HepG2 (cell line): ENCODE measurements around the gene RANBP2. TPM values are rescaled to one million over a fixed set of nuclear protein-coding genes. Genes with fewer than 3 reads are reported as not detected.
A peak's percentile ranks its signal among the peaks of the same experiment; 100 is the strongest.

ENCODE experiments used
- ATAC-seq: fragments of 200-7000 bp; cut with Tn5 transposase; 3 replicates; pipeline ENCODE4 v1.9.1; 2020; ENCODE audit warnings: mild to moderate bottlenecking, moderate library complexity
- BruUV-seq: library from RNA; stranded (reverse); fragments of 400-500 nt; replicated peaks from 2 replicates; lab custom pipeline; 2021; lab: Mats Ljungman, UMichigan
- CTCF ChIA-PET: fragments of 300-600 bp; formaldehyde crosslinking; extraction: SDS; loops from one replicate; lab custom pipeline; 2021; ENCODE audit warnings: low total read pairs, inconsistent platforms, low intra/inter-chr PET ratio; lab: Yijun Ruan, JAX
- POLR2A ChIA-PET: fragments of 350-600 bp; sonication (Branson Sonifier 250); formaldehyde crosslinking; loops from one replicate; lab custom pipeline; 2020; ENCODE audit warnings: antibody characterized with exemption, inconsistent platforms; lab: Yijun Ruan, JAX
- DNase-seq: peaks from one replicate; pipeline ENCODE4 v3.0.0-alpha.2; 2015; ENCODE audit warnings: low spot score
- FAIRE-seq: peaks from 3 replicates; lab custom pipeline; 2011; peaks lifted over from hg19 to GRCh38; lab: Jason Lieb, UNC
- H2AFZ ChIP-seq: one replicate; pipeline ENCODE4 v1.6.1; 2011; ENCODE audit warnings: low read length, inconsistent platforms
- H3K27ac ChIP-seq: fragments of 300-600 bp; 3 replicates; pipeline ENCODE4 v1.8.0; 2011; ENCODE audit warnings: mixed run types, mild to moderate bottlenecking, mixed read lengths, low read length, inconsistent platforms; ENCODE audit not compliant: insufficient read depth; ENCODE audit errors: extremely low read length
- H3K27me3 ChIP-seq, 2 experiments: fragments of 200-600 bp in 1 of 2; 2 replicates in 1 of 2; 3 replicates in 1 of 2; pipeline versions ENCODE4 v1.6.0 to v1.8.0; 2011; ENCODE audit warnings: low read length in 2 of 2, mild to moderate bottlenecking in 2 of 2, moderate library complexity in 2 of 2, inconsistent platforms in 1 of 2; ENCODE audit not compliant: insufficient read depth in 2 of 2, control insufficient read depth in 1 of 2
- H3K36me3 ChIP-seq, 2 experiments: fragments of 200-600 bp in 1 of 2; replicated peaks in 1 of 2; 2 replicates in 1 of 2; 3 replicates in 1 of 2; pipeline versions ENCODE4 v1.5.1 to v1.8.0; 2011; ENCODE audit warnings: low read length in 2 of 2, inconsistent platforms in 1 of 2; ENCODE audit not compliant: insufficient read depth in 2 of 2, control insufficient read depth in 1 of 2
- H3K4me1 ChIP-seq: 2 replicates; pipeline ENCODE4 v1.5.1; 2012; ENCODE audit warnings: low read length, inconsistent platforms; ENCODE audit not compliant: insufficient read depth
- H3K4me2 ChIP-seq: 2 replicates; pipeline ENCODE4 v1.6.0; 2011; ENCODE audit warnings: low read depth, low read length, inconsistent platforms
- H3K4me3 ChIP-seq, 3 experiments: fragments of 200-600 bp in 1 of 3; sonication (generic), shearing (Covaris generic) in 1 of 3; replicated peaks in 1 of 3; 2 replicates each; pipeline ENCODE4 v1.5.1; 2011 to 2016; ENCODE audit warnings: low read length in 3 of 3, inconsistent platforms in 2 of 3, low read depth in 2 of 3, mild to moderate bottlenecking in 2 of 3, control low read depth in 1 of 3, mixed read lengths in 1 of 3; ENCODE audit not compliant: insufficient read depth in 1 of 3
- H3K79me2 ChIP-seq: one replicate; pipeline ENCODE4 v1.6.1; 2011; ENCODE audit warnings: low read length, inconsistent platforms; ENCODE audit not compliant: insufficient read depth
- H3K9ac ChIP-seq: 2 replicates; pipeline ENCODE4 v1.6.0; 2011; ENCODE audit warnings: mild to moderate bottlenecking, low read depth, low read length, inconsistent platforms; ENCODE audit not compliant: insufficient read depth
- H3K9me3 ChIP-seq: 2 replicates; pipeline ENCODE4 v1.5.1; 2012; ENCODE audit warnings: mild to moderate bottlenecking, low read length
- H4K20me1 ChIP-seq: 2 replicates; pipeline ENCODE4 v1.6.0; 2011; ENCODE audit warnings: inconsistent platforms, mild to moderate bottlenecking, low read length, moderate library complexity; ENCODE audit not compliant: insufficient read depth
- ARID2 ChIP-seq: sonication (generic); formaldehyde crosslinking; IDR thresholded peaks from 2 replicates; pipeline ENCODE4 v1.8.1; 2022; ENCODE audit warnings: mild to moderate bottlenecking, missing genetic modification reagents, borderline replicate concordance
- ATF4 ChIP-seq, 2 experiments: fragments of 450-650 bp in 1 of 2; sonication (generic) in 1 of 2; formaldehyde crosslinking; IDR thresholded peaks; 2 replicates each; pipeline versions ENCODE4 v1.5.0 to v1.8.0; 2020 to 2022; ENCODE audit warnings: mild to moderate bottlenecking in 1 of 2, missing genetic modification reagents in 1 of 2
- ESRRA ChIP-seq: sonication (generic); formaldehyde crosslinking; IDR thresholded peaks from 2 replicates; pipeline ENCODE4 v1.5.1; 2020; ENCODE audit warnings: mild to moderate bottlenecking, low read depth, missing genetic modification reagents
- GATAD2A ChIP-seq: IDR thresholded peaks from 2 replicates; pipeline ENCODE4 v1.6.1; 2016
- IRX3 ChIP-seq: sonication (generic); formaldehyde crosslinking; IDR thresholded peaks from 2 replicates; pipeline ENCODE4 v1.8.1; 2023; ENCODE audit warnings: mild to moderate bottlenecking, low read depth, missing genetic modification reagents, borderline replicate concordance
- RFX1 ChIP-seq: fragments of 450-650 bp; IDR thresholded peaks from 2 replicates; pipeline ENCODE4 v1.6.1; 2017
- RNF2 ChIP-seq: fragments of 450-650 bp; conservative IDR thresholded peaks from 2 replicates; pipeline ENCODE4 v1.6.1; 2016; ENCODE audit warnings: low read depth
- SCMH1 ChIP-seq: sonication (generic); formaldehyde crosslinking; IDR thresholded peaks from 2 replicates; pipeline ENCODE4 v1.9.0; 2021; ENCODE audit warnings: missing genetic modification reagents, mild to moderate bottlenecking, borderline replicate concordance
- YEATS4 ChIP-seq: sonication (generic); formaldehyde crosslinking; IDR thresholded peaks from 2 replicates; pipeline ENCODE4 v1.4.0; 2020; ENCODE audit warnings: missing genetic modification reagents, borderline replicate concordance
- ZNF101 ChIP-seq: sonication (generic); formaldehyde crosslinking; IDR thresholded peaks from 2 replicates; pipeline ENCODE4 v1.4.0; 2020; ENCODE audit warnings: mild to moderate bottlenecking, low read depth, missing genetic modification reagents, borderline replicate concordance
- ZNF746 ChIP-seq: sonication (generic); formaldehyde crosslinking; IDR thresholded peaks from 2 replicates; pipeline ENCODE4 v1.8.0; 2022; ENCODE audit warnings: mild to moderate bottlenecking, missing genetic modification reagents
- ZSCAN25 ChIP-seq: sonication (generic); formaldehyde crosslinking; IDR thresholded peaks from 2 replicates; pipeline ENCODE4 v1.8.0; 2022; ENCODE audit warnings: mild to moderate bottlenecking, missing genetic modification reagents
- WGBS: methylation state at CpG from one replicate; pipeline ENCODE4 v1.1.6; 2017; ENCODE audit warnings: low lambda C conversion rate; 5-methylcytosine and 5-hydroxymethylcytosine counted together
- in situ Hi-C: cut with HindIII; loops from 2 replicates; pipeline ENCODE4 v1.10.0; 2017; ENCODE audit warnings: low pct_unique_long_range_greater_than_20kb; ENCODE audit not compliant: extremely low pct_ligation_motif_present
- intact Hi-C: fragments of 100-400 bp; cut with micrococcal nuclease; formaldehyde crosslinking; loops from one replicate; pipeline ENCODE4 v1.10.0; 2022; ENCODE audit not compliant: unreplicated experiment
- polyA plus RNA-seq, 8 experiments: library from polyadenylated mRNA; depleted of rRNA in 3 of 8; stranded (reverse) in 7 of 8; unstranded in 1 of 8; fragments of >200 nt; fragmentation: Illumina TruSeq in 4 of 8; extraction: Trizol in 4 of 8; gene quantifications; 2 replicates each; pipeline versions ENCODE4 v1.2.1 to v1.2.3, GENCODE V29; 2011 to 2016; ENCODE audit warnings: low read depth in 4 of 8, missing spikeins in 1 of 8, mixed read lengths in 1 of 8; ENCODE audit not compliant: insufficient read depth in 1 of 8
- total RNA-seq, 5 experiments: library from RNA; depleted of rRNA; stranded (reverse); fragments of >200 nt; fragmentation: Illumina TruSeq; extraction: Trizol; gene quantifications; 2 replicates each; pipeline ENCODE4 v1.2.3, GENCODE V29; 2016; ENCODE audit warnings: low read depth in 1 of 5
- TF ChIP-seq, protein P1 (sequence below): sonication (generic); formaldehyde crosslinking; IDR thresholded peaks from 2 replicates; pipeline ENCODE4 v1.8.0; 2022; ENCODE audit warnings: mild to moderate bottlenecking, missing genetic modification reagents; ENCODE audit not compliant: insufficient replicate concordance
- TF ChIP-seq, protein P2 (sequence below): sonication (generic); formaldehyde crosslinking; IDR thresholded peaks from 2 replicates; pipeline ENCODE4 v1.4.0; 2020; ENCODE audit warnings: missing genetic modification reagents
- TF ChIP-seq, protein P3 (sequence below): sonication (generic); formaldehyde crosslinking; IDR thresholded peaks from 2 replicates; pipeline ENCODE4 v1.4.0; 2020; ENCODE audit warnings: mild to moderate bottlenecking, missing genetic modification reagents

The RANBP2 gene
- total and polyA plus RNA-seq, 2 of the 13 experiments (the other 11 are each of a cell fraction or from before 2014, with no cell fraction given) = 12.2 to 87.0 TPM

DNA sequence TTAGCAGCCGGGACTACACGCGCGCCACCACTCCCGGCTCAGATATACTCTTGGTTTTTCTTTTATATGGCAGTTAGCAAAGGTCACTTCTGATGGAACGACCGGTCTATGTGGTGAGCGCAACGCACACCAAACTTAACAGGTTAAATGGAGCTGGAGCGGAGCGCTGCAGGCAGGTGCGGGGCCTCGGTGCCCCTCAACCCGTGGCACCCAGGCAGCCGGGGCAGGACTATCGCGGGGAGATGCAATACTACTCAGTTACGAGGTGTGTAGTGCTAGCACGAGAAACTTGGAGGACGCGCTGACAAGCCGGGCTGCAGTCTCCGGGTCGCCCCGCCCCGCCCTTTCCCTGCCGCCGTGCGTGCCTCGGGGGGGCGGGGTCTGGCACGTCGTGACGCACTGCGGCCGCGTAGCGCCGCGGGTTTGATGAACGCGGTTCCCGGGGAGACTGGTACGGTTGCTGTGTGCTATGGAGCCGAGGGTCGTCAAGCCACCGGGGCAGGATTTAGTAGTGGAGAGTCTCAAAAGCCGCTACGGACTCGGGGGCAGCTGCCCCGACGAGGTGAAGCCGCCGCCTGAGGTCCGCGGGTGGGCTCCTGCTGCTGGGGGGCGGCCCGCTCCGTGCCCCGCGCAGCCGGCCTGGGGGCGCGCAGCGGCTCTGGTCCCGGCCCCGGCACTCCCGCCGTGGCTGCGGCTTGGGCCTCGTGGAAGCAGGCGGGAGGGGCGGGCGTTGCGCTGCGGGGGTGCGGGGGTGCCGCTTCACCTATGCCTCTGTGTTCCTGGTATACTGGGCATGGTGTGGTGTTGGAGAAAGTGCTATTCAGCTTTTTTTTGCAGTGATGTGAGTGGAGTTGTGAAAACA, 67.3 kb downstream of the RANBP2 start, which contains the start of gene CCDC138:
CCDC138 (plus strand) TSS at position 418 of the 862 bp plus-strand sequence; CDS start at position 470, 52 bp downstream.
- Histone ChIP-seq H3K27ac (peak within 1 kb of the TSS; percentile 81), H3K4me2 (peak within 1 kb of the TSS; percentile 94), H3K79me2 (peaks cover 17% of the 10 kb centered on the region), H4K20me1 (no peaks in the 10 kb centered on the region), H3K36me3 (peaks cover 11 to 37% of the 10 kb centered on the region in 2 experiments), H3K9me3 (no peaks in the 10 kb centered on the region), H2AFZ (peak within 1 kb of the TSS; percentile 20), H3K27me3 (no peaks in the 10 kb centered on the region), H3K4me3 (peak within 1 kb of the TSS; percentile 82 to 87 (median 87)), H3K4me1 (peaks cover 28% of the 10 kb centered on the region), H3K9ac (peak within 1 kb of the TSS; percentile 84)
- in situ Hi-C loops (no loop called here), intact Hi-C loops (loop anchor here (2.0 to 5.0 kb wide), 2 partner anchors 68 to 201 kb away; partner anchors contain the start of genes EDAR and RANBP2)
- BruUV-seq = no TSS peak
- FAIRE-seq (no peak), ATAC-seq (peak; percentile 98), DNase-seq (peak; percentile 87)
- CTCF ChIA-PET = no interaction called here
- under 1% methylated on average over 45 of the region's 78 CpGs for WGBS
- POLR2A ChIA-PET = no interaction called here
- TF ChIP-seq IRX3 (CRISPR knock-in tag) (peak; percentile 89), ZNF101 (CRISPR knock-in tag) (no peak), SCMH1 (CRISPR knock-in tag) (no peak), ATF4 (CRISPR knock-in tag; IDR thresholded peaks at IDR 0.05) (peak in 1 of 2 experiments; percentile 59; a peak in 1 of 4 replicates), RFX1 (peak; percentile 57; the same call in 1 of the 2 replicates), ARID2 (CRISPR knock-in tag) (peak; percentile 88; the same call in 1 of the 2 replicates), GATAD2A (CRISPR knock-in tag) (peak; percentile 64), ZSCAN25 (CRISPR knock-in tag) (peak; percentile 91), RNF2 (peak; percentile 83), ZNF746 (no peak; the same call in 1 of the 2 replicates), YEATS4 (CRISPR knock-in tag) (peak; percentile 83), ESRRA (no peak)
- TF ChIP-seq, protein P1, sequence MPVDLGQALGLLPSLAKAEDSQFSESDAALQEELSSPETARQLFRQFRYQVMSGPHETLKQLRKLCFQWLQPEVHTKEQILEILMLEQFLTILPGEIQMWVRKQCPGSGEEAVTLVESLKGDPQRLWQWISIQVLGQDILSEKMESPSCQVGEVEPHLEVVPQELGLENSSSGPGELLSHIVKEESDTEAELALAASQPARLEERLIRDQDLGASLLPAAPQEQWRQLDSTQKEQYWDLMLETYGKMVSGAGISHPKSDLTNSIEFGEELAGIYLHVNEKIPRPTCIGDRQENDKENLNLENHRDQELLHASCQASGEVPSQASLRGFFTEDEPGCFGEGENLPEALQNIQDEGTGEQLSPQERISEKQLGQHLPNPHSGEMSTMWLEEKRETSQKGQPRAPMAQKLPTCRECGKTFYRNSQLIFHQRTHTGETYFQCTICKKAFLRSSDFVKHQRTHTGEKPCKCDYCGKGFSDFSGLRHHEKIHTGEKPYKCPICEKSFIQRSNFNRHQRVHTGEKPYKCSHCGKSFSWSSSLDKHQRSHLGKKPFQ (CRISPR knock-in tag) = no peak
- TF ChIP-seq, protein P2, sequence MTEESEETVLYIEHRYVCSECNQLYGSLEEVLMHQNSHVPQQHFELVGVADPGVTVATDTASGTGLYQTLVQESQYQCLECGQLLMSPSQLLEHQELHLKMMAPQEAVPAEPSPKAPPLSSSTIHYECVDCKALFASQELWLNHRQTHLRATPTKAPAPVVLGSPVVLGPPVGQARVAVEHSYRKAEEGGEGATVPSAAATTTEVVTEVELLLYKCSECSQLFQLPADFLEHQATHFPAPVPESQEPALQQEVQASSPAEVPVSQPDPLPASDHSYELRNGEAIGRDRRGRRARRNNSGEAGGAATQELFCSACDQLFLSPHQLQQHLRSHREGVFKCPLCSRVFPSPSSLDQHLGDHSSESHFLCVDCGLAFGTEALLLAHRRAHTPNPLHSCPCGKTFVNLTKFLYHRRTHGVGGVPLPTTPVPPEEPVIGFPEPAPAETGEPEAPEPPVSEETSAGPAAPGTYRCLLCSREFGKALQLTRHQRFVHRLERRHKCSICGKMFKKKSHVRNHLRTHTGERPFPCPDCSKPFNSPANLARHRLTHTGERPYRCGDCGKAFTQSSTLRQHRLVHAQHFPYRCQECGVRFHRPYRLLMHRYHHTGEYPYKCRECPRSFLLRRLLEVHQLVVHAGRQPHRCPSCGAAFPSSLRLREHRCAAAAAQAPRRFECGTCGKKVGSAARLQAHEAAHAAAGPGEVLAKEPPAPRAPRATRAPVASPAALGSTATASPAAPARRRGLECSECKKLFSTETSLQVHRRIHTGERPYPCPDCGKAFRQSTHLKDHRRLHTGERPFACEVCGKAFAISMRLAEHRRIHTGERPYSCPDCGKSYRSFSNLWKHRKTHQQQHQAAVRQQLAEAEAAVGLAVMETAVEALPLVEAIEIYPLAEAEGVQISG (CRISPR knock-in tag) = peak; percentile 78; the same call in 1 of the 2 replicates
- TF ChIP-seq, protein P3, sequence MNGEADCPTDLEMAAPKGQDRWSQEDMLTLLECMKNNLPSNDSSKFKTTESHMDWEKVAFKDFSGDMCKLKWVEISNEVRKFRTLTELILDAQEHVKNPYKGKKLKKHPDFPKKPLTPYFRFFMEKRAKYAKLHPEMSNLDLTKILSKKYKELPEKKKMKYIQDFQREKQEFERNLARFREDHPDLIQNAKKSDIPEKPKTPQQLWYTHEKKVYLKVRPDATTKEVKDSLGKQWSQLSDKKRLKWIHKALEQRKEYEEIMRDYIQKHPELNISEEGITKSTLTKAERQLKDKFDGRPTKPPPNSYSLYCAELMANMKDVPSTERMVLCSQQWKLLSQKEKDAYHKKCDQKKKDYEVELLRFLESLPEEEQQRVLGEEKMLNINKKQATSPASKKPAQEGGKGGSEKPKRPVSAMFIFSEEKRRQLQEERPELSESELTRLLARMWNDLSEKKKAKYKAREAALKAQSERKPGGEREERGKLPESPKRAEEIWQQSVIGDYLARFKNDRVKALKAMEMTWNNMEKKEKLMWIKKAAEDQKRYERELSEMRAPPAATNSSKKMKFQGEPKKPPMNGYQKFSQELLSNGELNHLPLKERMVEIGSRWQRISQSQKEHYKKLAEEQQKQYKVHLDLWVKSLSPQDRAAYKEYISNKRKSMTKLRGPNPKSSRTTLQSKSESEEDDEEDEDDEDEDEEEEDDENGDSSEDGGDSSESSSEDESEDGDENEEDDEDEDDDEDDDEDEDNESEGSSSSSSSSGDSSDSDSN = peak; percentile 96
